ENCODE measurements around the gene PALB2. TPM values are rescaled to one million over a fixed set of nuclear protein-coding genes. Genes with fewer than 3 reads are reported as not detected.

PALB2 gene
- total and polyA plus RNA-seq, 2 of the 13 experiments (the other 11 are each of a cell fraction or from before 2014, with no cell fraction given) = 12.1 to 40.9 TPM

- Histone ChIP-seq H3K36me3 (replicated peaks in 1 of 2; ENCODE audit: control insufficient read depth in 1 of 2, insufficient read depth in 2 of 2, low read length in 2 of 2) (peaks cover 39 to 82% of the 10 kb centered on the region in 2 experiments), H2AFZ (ENCODE audit: low read length) (no peak overlapping the region), H3K4me1 (ENCODE audit: insufficient read depth, low read length) (peaks cover 7% of the 10 kb centered on the region), H3K9ac (ENCODE audit: insufficient read depth, low read depth, low read length) (no peak overlapping the region), H3K9me3 (ENCODE audit: low read length) (no peaks in the 10 kb centered on the region), H3K27ac (ENCODE audit: extremely low read length, insufficient read depth, low read length) (no peak overlapping the region), H3K79me2 (ENCODE audit: insufficient read depth, low read length) (no peaks in the 10 kb centered on the region), H3K27me3 (ENCODE audit: control insufficient read depth in 1 of 2, insufficient read depth in 2 of 2, low read length in 2 of 2) (no peaks in the 10 kb centered on the region), H3K4me2 (ENCODE audit: low read depth, low read length) (no peak overlapping the region), H4K20me1 (ENCODE audit: insufficient read depth, low read length) (no peaks in the 10 kb centered on the region), H3K4me3 (replicated peaks in 1 of 3; ENCODE audit: insufficient read depth in 1 of 3, low read depth in 2 of 3, low read length in 3 of 3) (no peak overlapping the region)
- intact Hi-C loops (cut with micrococcal nuclease; ENCODE audit: unreplicated experiment) (no loop called here), in situ Hi-C loops (cut with HindIII; ENCODE audit: extremely low pct_ligation_motif_present, low pct_unique_long_range_greater_than_20kb) (no loop called here)
- FAIRE-seq (no peak), DNase-seq (ENCODE audit: low spot score) (no peak), ATAC-seq (no peak)
- no TSS peak for BruUV-seq (replicated peaks)
- CTCF ChIA-PET (ENCODE audit: low intra/inter-chr PET ratio, low total read pairs) = no interaction called here
- POLR2A ChIA-PET = no interaction called here
- WGBS (ENCODE audit: low lambda C conversion rate) = 97% methylated on average over 4 of the region's 4 CpGs
- TF ChIP-seq POLR2A (IDR thresholded peaks at IDR 0.05; ENCODE audit: insufficient read depth in 1 of 2, low read depth in 2 of 2, low read length in 2 of 2) = no peak
Observed at GRCh38 chr16:23668873-23669272, 27.8 kb upstream of the PALB2 start.

- intact Hi-C loops (cut with micrococcal nuclease; ENCODE audit: unreplicated experiment) (no loop called here), in situ Hi-C loops (cut with HindIII; ENCODE audit: extremely low pct_ligation_motif_present, low pct_unique_long_range_greater_than_20kb) (no loop called here)
- POLR2A ChIA-PET = no interaction called here
- no TSS peak for BruUV-seq (replicated peaks)
- Histone ChIP-seq H4K20me1 (ENCODE audit: insufficient read depth, low read length) (no peaks in the 10 kb centered on the region), H3K9ac (ENCODE audit: insufficient read depth, low read depth, low read length) (no peak overlapping the region), H3K27ac (ENCODE audit: extremely low read length, insufficient read depth, low read length) (no peak overlapping the region), H3K9me3 (ENCODE audit: low read length) (no peaks in the 10 kb centered on the region), H3K36me3 (replicated peaks in 1 of 2; ENCODE audit: control insufficient read depth in 1 of 2, insufficient read depth in 2 of 2, low read length in 2 of 2) (peaks cover 39 to 87% of the 10 kb centered on the region in 2 experiments), H3K4me2 (ENCODE audit: low read depth, low read length) (no peak overlapping the region), H3K27me3 (ENCODE audit: control insufficient read depth in 1 of 2, insufficient read depth in 2 of 2, low read length in 2 of 2) (no peaks in the 10 kb centered on the region), H3K79me2 (ENCODE audit: insufficient read depth, low read length) (no peaks in the 10 kb centered on the region), H2AFZ (ENCODE audit: low read length) (no peak overlapping the region), H3K4me1 (ENCODE audit: insufficient read depth, low read length) (peaks cover under 1% of the 10 kb centered on the region), H3K4me3 (replicated peaks in 1 of 3; ENCODE audit: insufficient read depth in 1 of 3, low read depth in 2 of 3, low read length in 3 of 3) (no peak overlapping the region)
- FAIRE-seq (no peak), ATAC-seq (no peak), DNase-seq (ENCODE audit: low spot score) (no peak)
- WGBS (ENCODE audit: low lambda C conversion rate) = 92% methylated on average over 1 of the region's 1 CpG
- CTCF ChIA-PET (ENCODE audit: low intra/inter-chr PET ratio, low total read pairs) = no interaction called here
- TF ChIP-seq MED8 (CRISPR knock-in tag; IDR thresholded peaks at IDR 0.05; ENCODE audit: insufficient replicate concordance) (no peak), MZF1 (CRISPR knock-in tag; IDR thresholded peaks at IDR 0.05; ENCODE audit: borderline replicate concordance) (no peak), ATF7 (IDR thresholded peaks at IDR 0.05) (peak; percentile 73), ATF7 (CRISPR knock-in tag; IDR thresholded peaks at IDR 0.05) (no peak), RBM22 (optimal IDR thresholded peaks at IDR 0.05; ENCODE audit: low read length) (peak; percentile 28), ZNF333 (CRISPR knock-in tag; IDR thresholded peaks at IDR 0.05; ENCODE audit: borderline replicate concordance) (no peak), KDM4B (CRISPR knock-in tag; IDR thresholded peaks at IDR 0.05) (no peak), REL (CRISPR knock-in tag; conservative IDR thresholded peaks at IDR 0.05) (no peak), ZNF572 (CRISPR knock-in tag; IDR thresholded peaks at IDR 0.05) (no peak), MAZ (IDR thresholded peaks at IDR 0.05; ENCODE audit: borderline replicate concordance, low read depth, low read length) (no peak), MAZ (CRISPR knock-in tag; IDR thresholded peaks at IDR 0.05; ENCODE audit: low read depth) (no peak), PCBP2 (optimal IDR thresholded peaks at IDR 0.05; ENCODE audit: low read depth, low read length, poor library complexity, severe bottlenecking) (no peak)
Observed at GRCh38 chr16:23668225-23668624, 27.1 kb upstream of the PALB2 start.

All from HepG2 (cell line).